ENCODE results near the gene PPM1J.

PPM1J gene

GRCh38 chr1:112703706-112704105 is 11.4 kb downstream of the PPM1J start:
- no peak for DNase-seq

- no peak for DNase-seq
These were observed 12.5 kb downstream of the PPM1J start for GRCh38 chr1:112702420-112703261.

- no peak for DNase-seq
These were observed 13.1 kb downstream of the PPM1J start for GRCh38 chr1:112702067-112702395.

- no peak for DNase-seq
These were observed 13.7 kb downstream of the PPM1J start for GRCh38 chr1:112701227-112702066.

GRCh38 chr1:112700290-112701226 is 14.6 kb downstream of the PPM1J start:
- DNase-seq = peak; percentile 81

- no peak for DNase-seq
These were observed 15.5 kb downstream of the PPM1J start for GRCh38 chr1:112699425-112700144.

GRCh38 chr1:112698366-112699310 is 16.5 kb downstream of the PPM1J start:
- peak; percentile 92 for DNase-seq

GRCh38 chr1:112697781-112698201 is 17.3 kb downstream of the PPM1J start:
- no peak for DNase-seq

GRCh38 chr1:112696578-112697314 is 18.4 kb downstream of the PPM1J start:
- DNase-seq = no peak

- DNase-seq = no peak
These were observed 19.9 kb downstream of the PPM1J start for GRCh38 chr1:112695276-112695675.

GRCh38 chr1:112694363-112694929 is 20.7 kb downstream of the PPM1J start:
- DNase-seq = no peak

GRCh38 chr1:112693821-112694220 is 21.3 kb downstream of the PPM1J start:
- DNase-seq = no peak

- no peak for DNase-seq
These were observed 22.5 kb downstream of the PPM1J start for GRCh38 chr1:112692681-112693080.

GRCh38 chr1:112689842-112690237 is 25.3 kb downstream of the PPM1J start:
- DNase-seq = no peak

GRCh38 chr1:112689196-112689841 is 25.8 kb downstream of the PPM1J start:
- no peak for DNase-seq

GRCh38 chr1:112688781-112689193 is 26.3 kb downstream of the PPM1J start:
- no peak for DNase-seq

- DNase-seq = no peak
These were observed 27.2 kb downstream of the PPM1J start for GRCh38 chr1:112687785-112688496.

GRCh38 chr1:112687361-112687760 is 27.8 kb downstream of the PPM1J start:
- DNase-seq = no peak

- no peak for DNase-seq
These were observed 28.3 kb downstream of the PPM1J start for GRCh38 chr1:112686835-112687234.

Measured in DMS53 (cell line).